ENCODE data around the gene NPIPB13.
"Not testable (repeated sequence)": the region's sequence is repeated elsewhere in the genome, so short reads cannot be mapped to it uniquely, and the experiment has no call there.

NPIPB13 gene

DNA sequence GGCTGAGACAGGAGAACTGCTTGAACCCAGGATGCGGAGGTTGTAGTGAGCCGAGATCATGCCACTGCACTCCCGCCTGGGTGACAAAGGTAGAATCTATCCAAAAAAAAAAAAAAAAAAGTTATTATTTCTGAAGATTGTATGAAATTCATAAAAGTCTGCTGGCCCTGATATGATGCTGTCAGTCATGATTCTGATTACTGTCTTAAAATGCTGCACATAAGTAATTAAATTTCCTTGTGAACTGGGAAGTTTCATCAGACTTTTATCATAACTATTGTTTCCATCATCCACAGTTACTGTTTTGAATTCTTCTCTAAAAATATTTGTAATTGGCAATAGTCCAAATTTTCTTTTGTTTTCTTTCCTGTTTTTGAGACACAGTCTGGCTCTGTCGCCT lies at the start of gene NPIPB13:
Gene NPIPB13, minus strand, starts transcription at position 101 of the 400 bp plus-strand sequence. CDS start 2,906 bp downstream, outside the sequence.
- not testable (repeated sequence) for DNase-seq (ENCODE audit: extremely low read depth in 1 of 2, low read depth in 1 of 2)

DNA sequence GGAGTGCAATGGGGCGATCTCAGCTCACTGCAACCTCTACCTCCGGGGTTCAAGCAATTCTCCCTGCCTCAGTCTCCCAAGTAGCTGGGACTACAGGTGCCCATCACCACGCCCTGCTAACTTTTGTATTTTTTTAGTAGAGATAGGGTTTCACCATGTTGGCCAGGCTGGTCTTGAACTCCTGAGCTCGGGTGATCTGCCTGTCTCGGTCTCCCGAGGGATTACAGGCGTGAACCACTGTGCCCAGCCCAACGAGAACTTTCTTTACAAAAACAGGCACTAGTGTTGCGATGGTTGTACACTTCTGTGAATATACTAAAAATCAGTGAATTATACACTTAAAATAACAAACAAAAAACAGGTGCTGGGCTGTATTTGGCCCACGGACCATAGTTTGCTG lies 34.1 kb upstream of the NPIPB13 start:
- DNase-seq (ENCODE audit: extremely low read depth in 1 of 2, low read depth in 1 of 2) = not testable (repeated sequence)

DNA sequence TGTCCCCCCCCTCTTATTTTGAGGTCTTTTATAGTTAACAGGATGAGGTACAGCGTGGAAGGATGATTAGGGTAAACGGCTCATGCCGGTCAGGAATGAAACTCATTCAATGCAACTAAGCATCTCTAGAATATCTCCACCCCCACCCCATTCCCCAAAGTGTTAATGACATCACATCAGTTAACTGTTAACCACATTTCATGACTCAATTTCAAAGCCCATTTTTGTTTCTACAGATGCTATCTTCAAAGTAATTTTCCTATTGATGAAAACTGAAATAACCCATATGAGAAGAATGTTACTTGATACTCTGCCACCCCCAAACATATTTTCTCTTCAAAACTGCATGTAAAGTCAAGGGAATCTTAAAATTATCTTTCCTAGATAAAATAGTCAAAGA lies 30.2 kb upstream of the NPIPB13 start:
- not testable (repeated sequence) for DNase-seq (ENCODE audit: extremely low read depth in 1 of 2, low read depth in 1 of 2)

DNA sequence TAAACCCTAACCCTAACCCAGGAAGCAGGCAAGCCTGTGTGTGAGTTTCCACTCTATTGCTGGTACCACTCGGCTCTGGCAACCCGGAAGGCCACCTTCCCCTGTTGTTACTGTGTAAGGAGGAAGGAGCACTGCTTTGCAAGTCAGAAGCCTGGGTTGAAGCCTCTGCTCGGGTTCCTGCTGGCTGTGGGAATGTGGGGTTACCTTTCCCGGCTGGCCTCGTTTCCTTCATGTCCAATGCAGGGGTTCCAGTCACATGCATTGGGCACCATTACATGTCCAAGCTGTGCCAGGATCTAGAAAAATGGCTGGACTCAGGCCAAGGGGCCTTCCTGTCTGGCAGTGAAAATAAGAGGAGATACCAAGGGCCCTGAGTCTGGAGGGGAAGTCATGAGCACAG lies 31.2 kb downstream of the NPIPB13 start:
- DNase-seq (ENCODE audit: extremely low read depth in 1 of 2, low read depth in 1 of 2) = not testable (repeated sequence)

DNA sequence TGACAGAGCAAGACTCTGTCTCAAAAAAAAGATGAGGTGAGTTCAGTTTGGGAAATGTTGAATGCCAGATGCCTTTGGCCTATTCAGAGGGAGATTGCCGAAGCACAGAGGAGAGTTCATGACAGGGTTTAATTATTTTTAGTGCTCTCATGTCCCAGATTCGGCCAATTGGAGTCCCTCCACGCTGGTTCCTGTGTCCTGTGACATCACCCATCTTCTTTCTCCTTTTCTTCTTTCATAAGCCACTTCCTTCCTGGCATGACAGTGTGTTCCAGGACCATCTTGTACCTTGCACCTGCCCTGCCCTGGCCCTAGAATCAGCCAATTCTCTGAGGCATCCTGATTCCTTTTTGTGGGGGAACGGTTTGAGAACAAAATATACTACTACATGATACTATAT lies 36.9 kb downstream of the NPIPB13 start:
- DNase-seq (ENCODE audit: extremely low read depth in 1 of 2, low read depth in 1 of 2) = not testable (repeated sequence)

DNA sequence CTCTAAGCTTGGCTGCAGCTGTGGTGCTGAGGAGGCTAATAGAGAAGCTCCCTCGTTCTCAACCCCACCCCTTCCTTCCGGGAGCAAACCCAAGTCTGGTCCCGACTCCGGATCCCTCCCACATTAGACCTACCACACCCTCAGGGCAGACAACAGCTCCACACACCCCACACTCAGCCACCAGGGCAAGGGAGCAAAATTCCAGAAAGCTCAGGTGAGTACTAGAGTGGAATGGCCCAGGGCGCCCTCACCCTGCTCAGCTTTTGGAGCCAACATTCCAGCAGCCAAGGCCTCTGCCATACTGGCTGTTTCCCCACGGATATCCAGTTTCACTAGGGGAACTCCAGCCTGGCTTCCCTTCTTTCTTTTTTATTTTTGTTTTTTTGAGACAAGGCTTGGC lies 39.2 kb downstream of the NPIPB13 start:
- DNase-seq (ENCODE audit: extremely low read depth in 1 of 2, low read depth in 1 of 2) = not testable (repeated sequence)

DNA sequence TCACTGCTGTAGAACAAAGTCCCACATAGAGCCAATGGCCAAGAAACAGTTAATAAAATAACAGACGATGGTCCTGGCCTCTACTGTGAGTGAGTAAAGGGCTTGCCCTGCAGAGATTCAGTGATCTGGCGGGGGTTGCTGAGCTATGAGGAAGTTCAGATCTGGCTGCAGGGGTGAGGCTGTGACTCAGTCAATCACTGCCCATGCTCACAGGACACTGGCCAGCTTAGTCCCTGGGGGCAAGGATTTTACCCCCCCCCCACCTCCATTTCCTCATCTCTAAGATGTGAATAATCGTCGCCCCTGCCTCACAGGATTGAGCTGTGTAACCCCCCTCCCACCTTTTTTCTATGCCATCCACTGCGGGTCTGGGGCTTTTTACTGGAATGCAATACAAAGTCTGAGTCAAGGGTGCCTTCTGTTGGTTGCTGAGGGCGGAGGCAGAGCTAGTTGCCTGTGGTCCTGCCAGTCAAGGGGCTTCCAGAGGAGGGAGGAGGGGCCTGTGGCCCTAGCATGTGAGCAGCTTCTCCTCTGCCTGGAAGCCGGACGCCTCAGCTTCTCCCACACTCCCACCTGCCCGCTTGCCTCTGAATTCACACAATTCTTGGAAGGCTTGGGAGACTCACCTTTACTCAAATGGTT lies 41.1 kb downstream of the NPIPB13 start:
- DNase-seq (ENCODE audit: extremely low read depth in 1 of 2, low read depth in 1 of 2) = not testable (repeated sequence)

DNA sequence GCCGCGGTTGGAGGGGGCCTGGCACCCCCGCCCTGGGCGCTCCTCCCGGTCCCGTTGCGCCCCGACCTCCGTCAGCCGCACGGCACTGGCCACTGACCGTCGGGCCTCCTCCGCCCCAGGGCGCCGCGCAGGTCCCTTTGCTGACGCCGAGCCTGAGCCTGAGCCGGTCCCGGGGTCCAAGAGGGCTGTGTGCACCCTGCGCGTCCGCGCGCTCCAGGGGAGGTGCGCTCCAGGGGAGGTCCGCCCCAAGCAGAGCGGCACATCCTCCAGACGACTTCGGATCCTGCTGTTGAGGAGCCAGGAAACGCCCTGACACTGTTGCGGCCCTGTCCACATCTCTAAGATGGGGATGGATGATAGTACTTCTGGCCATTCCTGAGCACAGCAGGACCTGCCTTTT lies 42.0 kb downstream of the NPIPB13 start:
- not testable (repeated sequence) for DNase-seq (ENCODE audit: extremely low read depth in 1 of 2, low read depth in 1 of 2)

DNA sequence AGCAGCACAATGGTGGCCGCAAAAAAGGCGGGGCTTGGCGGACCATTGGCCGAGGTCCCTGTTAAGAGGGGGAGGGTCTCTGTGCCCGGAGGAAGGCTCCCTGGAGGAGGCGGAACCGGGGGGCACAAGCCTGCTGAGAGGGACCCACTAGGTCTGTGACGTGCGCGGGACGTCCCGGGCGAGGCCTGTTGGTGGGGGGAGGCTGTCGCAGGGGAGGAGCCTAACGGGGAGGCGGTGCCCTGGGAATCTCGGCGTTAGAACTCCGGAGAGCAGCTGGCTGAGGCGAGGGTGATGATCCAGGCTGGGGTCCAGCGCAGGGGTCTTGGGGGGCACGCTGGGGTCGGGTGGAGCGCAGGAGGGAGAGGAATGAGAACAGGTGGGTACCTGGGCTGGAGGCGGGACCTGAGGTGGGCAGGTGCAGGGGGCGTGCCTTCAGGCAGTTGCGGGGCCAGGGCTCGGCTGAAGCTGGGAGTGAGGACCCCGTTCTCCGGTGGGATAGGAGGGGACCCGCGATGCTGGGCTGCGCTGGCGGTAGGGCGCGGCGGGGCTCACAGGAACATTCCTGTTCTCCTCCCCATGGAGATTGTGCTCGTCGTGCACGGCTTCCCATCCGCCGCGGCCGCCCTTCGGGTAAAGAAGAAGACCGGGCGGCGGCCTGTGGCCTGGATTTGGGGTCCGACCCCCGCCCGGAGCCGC lies 42.6 kb downstream of the NPIPB13 start:
- not testable (repeated sequence) for DNase-seq (ENCODE audit: extremely low read depth in 1 of 2, low read depth in 1 of 2)

DNA sequence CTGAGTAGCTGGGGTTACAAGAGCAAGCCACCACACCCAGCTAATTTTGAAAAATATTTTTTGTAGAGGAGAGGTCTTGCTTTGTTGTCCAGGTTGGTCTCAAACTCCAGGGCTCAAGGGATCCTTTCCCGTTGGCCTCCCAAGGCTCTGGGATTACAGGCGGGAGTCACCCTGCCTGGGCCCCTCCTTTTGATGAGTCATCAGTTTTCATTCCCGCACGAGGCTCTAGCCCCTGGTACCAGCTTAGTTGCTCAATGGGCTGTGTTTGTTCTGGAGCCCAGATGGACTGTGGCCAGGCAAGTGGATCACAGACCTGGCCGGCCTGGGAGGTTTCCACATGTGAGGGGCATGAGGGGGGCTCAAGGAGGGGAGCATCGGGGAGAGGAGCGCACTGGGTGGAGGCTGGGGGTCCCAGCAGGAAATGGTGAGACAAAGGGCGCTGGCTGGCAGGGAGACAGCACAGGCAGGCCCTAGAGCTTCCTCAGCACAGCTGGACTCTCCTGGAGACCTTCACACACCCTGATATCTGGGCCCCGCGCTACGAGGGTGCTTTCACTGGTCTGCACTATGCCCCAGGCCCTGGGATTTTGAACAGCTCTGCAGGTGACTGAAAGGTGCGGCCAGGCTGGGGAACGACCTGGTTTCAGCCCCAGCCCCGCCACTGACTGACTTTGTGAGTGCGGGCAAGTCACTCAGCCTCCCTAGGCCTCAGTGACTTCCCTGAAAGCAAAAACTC lies 48.5 kb downstream of the NPIPB13 start:
- not testable (repeated sequence) for DNase-seq (ENCODE audit: extremely low read depth in 1 of 2, low read depth in 1 of 2)

DNA sequence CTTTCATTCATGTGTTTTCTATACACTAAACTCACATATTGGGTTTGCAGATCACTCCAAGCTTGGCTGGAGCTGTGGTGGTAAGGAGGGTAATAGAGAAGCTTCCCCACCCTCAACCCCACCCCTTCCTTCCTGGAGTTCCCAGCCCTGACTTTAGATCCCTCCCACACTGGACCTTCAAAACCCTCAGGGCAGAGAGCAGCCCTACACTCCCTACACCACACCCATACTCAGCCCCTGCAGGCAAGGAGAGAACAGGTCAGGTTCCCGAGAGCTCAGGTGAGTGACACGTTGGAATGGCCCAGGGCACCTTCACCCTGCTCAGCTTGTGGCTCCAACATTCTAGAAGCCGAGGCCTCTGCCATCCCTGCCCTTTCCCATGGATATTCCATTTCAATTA lies 49.2 kb downstream of the NPIPB13 start, which contains the start of gene SULT1A3:
Gene SULT1A3, plus strand, starts transcription at position 207 of the 400 bp plus-strand sequence. CDS start 1,474 bp downstream, outside the sequence.
- not testable (repeated sequence) for DNase-seq (ENCODE audit: extremely low read depth in 1 of 2, low read depth in 1 of 2)

Measured in stimulated activated CD8-positive, alpha-beta memory T cell treated with anti-CD3 and anti-CD28 coated beads, Interleukin-7, amount 100 ng/mL, for 48 hours (primary cell).